Stimulated activated CD4-positive, alpha-beta T cell treated with anti-CD3 and anti-CD28 coated beads, Interleukin-2, amount 100 ng/mL, for 48 hours (primary cell): ENCODE data around the gene SLBP.
A peak's percentile ranks its signal among the peaks of the same experiment; 100 is the strongest.

Experiments
- DNase-seq, 2 donors: peaks; one replicate each; pipeline ENCODE4 v3.0.0-alpha.2; 2020

Gene SLBP

DNA sequence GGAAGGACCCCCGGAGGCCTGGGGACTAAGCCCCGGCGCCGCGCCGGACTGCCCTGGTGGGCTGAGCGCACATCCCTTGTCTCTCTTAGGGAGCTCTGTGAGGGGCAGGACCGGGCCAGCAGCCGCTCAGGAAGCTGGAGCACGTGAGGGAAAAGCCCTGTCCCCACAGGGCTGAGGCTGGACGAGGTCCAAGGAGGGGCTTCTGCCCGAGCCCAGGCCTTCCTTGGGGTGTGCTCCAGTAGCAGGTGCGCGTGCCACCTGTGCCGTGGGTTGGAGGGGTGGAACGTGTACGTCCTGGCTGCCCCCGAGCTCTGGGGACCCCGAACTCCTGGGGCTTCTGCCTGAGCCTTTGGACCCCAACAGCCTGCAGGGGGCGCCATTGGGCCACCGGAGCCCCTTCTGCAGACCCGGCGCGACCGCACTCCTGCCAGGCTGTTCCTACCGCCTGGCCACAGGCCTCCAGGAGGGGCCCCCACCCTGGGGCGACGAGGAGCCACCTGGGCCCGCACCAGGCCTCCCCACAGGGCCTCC, 36.4 kb upstream of the SLBP start:
- DNase-seq, result peak; percentile 86 to 91

DNA sequence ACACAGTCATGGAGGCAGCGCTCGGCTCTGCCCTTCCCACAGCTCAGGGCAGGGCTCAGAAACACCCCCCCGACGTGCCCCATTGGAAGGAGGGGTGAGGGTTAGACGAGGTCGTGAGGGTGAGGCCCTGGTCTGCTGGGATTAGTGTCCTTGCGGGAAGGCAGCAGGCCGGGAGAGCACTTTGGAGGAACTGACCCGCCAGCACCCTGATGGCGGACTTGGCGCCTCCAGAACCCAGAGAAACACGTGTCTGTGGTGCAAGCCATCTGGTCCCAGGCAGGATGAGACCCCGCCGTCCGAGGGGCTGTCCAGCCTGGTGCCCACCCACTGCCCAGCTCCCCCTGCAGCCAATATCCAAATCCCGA, 35.5 kb upstream of the SLBP start:
- DNase-seq, result no peak

DNA sequence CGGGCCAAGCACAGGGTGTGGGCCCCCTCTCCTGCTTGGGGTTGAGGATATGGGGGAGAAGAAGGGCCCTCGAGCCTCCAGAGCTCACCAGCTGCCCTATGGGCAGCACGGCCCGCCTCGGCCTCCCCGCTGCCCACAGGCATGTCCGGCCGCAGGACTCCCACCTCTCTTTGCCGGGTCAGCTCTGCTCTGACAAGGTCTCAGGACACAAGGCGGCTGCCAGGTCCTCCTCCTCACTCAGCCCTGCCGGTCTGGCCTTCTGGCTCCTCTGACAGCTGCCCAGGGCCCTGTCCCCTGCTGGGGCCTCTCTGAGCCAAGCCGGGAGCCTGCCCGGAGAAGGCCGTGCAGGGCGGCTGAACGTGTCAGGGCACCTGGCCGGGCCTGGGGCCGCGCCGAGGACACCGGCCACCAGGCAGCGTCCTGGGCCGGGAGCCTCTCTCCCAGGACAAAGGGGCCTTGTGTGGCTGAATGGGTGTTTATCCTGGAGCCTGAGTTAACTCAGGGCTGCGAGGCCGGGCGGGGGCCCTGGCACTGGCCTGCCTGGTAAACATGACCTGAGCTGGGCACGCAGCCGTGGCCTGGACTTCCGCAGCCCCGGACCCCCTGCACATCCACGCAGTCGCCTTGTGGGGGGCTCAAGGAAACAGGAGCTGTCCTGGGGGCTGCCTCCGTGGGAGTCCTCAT, 34.9 kb upstream of the SLBP start:
- no peak for DNase-seq

DNA sequence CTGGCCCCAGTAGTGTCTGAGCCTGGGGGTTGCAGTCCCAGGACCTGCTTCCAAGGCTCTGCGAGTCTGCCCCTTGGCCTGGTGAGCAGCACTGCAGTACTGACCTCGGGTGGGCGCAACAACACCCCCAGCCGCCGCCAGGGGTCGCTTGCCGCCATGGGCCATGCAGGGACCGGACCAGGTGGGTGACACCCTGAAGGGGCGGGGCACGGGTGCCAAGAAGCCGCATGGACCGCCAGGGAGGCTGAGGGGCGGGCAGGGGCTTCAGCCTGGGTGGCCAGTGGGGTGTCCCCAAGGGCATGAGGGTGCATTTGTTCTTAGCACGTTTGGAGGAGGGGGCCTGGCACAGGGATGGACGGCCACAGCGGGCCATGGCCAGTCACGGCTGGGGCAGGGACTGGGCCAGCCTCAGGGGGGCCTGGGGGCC, 34.2 kb upstream of the SLBP start:
- DNase-seq, result peak; percentile 83 to 84

DNA sequence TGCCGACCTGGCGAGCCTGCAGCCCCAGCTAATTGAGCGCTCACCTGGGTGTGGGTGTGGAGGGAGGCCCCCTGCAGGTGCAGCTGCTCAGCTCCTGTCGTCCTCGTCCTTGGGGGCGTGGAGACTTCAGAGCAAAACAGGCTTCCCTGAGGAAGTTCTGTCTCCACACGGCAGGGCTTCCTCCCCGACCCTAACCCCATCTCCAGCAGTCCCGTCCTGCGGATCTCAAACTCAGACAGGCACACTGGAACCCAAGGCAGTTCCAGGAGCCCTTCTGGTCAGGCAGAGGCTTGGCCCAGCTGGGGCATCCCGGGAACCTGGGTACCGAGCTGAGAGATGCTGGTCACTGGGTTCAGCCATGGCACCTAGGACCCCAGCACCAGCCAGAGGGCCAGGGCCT, 33.6 kb upstream of the SLBP start:
- DNase-seq, result no peak

DNA sequence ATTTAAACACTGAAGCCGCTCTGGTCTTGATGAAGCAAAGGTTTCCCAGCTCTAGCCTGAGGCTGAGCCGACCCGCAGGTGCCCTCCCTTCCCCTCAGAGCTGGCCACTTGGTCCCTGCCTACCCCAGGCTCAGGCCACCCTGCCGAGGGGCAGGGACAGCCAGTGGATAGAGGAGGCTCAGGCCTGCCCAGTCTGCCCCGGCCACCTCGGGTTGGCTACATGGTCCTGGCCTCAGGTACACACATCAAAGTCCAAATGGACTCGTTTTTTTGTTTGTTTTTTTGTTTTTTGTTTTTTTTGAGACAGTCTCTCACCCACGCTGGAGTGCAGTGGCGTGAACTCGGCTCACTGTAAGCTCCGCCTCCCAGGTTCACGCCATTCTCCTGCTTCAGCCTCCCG, 33.0 kb upstream of the SLBP start:
- DNase-seq, result no peak

DNA sequence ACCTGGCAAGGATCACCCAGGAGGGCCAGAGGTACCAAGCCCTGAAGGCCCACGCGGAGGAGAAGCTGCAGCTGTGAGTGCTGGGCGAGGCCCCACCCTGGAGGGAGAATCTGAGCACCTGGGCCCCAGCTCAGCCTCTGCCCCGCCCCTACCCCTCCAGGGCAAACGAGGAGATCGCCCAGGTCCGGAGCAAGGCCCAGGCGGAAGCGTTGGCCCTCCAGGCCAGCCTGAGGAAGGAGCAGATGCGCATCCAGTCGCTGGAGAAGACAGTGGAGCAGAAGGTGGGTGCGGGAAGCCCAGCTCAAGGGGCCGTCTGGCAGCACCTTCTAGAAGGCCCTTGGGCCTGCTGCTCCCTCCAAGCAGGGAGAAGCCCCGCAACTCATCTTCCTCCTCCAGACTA, 32.4 kb upstream of the SLBP start:
- DNase-seq, result no peak

DNA sequence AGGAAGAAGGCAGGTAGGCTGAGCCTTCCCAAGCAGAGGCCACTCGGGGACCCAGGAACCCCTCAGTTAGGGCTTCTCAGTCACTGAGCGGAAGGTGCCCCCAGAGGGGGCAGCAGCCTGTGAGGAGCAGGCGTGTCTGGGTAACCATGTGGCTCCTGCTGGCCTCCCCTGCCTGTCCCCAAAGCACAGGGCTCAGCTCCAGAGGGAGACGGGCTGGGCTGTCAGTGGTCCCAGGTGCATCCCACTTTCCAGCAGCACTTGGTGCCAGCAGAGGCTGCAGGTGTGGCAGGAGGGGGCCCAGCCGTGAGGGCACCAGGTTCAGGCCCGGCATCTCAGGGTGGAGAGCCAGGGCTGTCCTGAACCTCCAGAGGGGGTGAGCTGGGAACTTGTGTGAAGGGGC, 31.9 kb upstream of the SLBP start:
- no peak for DNase-seq

DNA sequence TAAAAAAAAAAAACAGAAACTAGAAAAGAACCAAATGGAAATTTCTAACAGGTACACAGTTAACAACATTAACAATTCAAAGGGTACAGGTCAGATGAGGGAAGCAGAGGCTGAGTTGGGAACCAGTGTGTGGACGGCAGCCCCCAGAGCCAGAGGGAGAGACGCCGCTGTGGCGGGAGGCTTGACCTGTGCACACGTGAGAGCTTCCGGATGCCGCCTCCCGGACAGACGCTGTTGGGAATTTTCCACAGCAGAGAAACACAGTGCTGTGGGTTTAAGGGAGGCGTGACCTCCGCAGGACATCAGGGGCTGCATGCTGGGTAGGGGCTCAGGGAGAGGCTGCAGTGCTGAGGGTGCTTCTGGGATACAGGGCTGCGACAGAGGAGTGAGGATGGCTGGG, 31.4 kb upstream of the SLBP start:
- no peak for DNase-seq

DNA sequence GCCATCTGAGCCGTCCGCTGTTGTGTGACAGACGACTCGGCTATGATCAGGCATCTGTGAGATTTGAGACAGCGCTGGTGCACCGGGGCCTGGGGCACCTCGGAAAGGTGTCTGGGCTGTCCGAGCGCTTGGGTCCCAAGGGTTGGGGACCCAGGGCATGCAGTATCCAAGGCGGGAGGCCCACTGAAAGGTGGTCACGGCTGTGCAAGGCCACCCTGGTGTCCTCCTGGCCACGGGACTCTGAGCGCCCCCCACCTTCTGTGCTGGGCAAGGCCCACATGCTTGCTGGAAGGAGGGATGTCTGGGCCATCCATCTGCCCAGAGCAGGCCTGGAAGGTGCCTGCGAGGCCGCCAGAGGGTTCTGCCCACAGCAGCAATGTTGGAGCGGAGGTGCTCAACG, 29.1 kb upstream of the SLBP start:
- no peak for DNase-seq

DNA sequence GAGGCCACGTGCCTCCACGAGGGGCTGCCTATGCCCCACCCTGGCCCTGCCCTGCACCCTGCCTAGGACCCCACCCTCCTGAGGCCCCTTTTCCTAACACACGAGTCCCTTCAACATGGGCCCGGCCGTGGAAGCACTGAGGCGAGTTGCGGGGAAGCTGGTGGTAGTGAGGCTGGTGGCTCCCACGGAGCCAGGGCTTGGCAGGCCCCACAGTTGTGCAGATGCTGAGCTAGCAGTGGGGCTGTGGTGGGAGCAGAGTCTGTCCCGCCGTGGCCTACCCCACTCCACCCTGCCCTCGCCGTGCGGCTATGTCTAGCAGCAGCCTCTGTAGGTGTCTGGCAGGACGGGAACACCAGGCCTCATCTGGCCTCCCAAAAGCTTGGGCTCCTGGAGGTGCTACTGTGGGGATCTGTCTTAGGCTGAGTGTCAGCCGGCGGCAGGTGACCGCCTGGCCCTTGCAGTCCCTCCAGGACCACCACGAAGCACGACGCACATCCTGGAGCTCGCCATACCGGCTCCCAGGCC, 28.0 kb upstream of the SLBP start:
- no peak for DNase-seq

DNA sequence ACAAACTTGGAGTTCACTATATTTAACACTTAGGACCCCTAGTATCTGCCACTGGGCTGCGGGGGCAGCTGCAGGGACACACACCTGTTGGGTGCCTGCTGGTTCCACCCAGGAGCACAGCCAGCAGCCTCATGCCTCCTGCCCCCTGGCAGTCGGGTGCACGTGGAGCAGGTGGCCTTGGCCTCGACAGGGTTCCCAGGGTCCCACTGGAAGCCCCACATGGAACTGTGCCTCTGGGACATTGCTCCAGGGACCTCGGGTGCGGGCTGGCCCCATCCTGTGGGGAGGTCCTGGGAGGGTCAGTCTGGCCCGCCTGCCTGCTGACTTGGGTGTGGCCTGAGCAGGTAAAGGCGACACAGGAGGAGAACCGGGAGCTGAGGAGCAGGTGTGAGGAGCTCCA, 27.2 kb upstream of the SLBP start:
- DNase-seq, result no peak

DNA sequence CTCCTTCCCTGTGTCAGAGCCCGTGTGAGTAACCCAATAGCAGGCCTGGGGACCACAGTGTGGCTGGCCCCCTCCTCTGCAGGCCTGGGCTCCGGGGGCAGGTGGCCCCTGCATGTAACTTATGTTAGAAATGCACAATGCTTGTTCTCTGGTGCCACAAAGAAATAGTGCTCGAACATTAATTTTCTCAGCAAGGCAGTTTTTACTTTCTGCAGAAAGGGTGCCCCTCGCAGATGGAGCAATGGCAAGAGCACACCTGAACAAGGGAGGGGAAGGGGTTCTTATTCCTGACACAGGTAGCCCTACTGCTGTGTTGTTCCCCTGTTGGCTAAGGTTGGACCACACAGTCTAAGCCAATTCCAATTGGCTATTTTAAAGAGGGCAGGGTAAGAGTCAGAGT, 26.3 kb upstream of the SLBP start:
- no peak for DNase-seq

DNA sequence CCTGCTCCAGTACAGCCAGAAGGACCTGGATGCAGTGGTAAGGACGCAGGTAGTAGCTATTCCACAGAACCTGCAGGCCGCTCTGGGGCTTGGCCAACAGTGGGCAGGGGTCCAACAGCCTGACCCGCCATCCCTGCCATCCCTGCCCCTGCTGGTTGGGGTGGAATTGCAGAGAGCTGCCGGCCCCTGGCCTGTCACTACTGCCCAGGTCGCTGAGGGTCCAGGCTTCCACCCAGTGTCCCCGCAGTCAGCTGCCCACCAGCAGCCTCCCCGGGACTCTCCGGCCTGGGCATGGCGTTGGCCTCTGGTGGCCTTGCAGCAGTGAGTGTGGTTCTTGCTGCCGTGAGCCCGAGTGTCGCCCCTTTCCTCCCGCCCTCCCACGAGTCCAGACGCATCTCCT, 25.5 kb upstream of the SLBP start:
- DNase-seq, result no peak

DNA sequence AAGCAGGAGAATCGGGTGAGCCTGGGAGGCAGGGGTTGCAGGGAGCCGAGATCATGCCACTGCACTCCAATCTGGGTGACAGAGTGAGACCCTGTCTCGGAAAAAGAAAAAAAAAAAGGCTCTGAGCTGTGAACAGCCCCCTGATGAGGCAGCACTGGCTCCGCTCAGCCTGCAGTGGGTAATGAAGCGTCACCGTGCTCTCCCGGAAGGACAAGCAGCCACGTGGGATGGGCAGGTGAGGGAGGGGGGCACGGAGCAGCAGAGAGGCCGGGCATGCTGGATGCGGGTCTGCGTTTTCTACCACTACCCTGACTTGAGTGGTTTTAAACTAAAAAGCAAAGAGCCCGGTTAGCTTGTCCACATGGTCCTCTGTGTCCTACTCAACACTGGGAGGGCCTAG, 24.7 kb upstream of the SLBP start:
- no peak for DNase-seq

DNA sequence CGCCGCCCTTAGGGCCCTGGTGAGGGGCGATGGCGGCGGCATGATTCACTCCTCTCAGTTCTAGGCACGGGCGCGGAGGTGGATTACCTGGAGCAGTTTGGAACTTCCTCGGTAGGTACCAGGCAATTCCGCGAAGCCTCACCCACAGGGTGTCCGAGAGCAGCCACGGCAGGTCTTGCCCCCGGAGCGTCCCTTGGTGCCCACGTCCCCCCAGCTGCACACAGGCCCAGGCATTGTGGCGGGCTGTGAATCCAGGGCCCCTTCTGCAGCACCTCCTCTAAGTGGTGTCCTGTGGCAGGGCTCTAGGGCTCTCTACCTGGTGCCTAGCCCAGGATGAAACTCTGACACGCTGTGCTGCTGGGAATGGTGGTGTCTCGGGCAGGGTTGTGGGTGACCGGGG, 23.1 kb upstream of the SLBP start:
- DNase-seq, result no peak

DNA sequence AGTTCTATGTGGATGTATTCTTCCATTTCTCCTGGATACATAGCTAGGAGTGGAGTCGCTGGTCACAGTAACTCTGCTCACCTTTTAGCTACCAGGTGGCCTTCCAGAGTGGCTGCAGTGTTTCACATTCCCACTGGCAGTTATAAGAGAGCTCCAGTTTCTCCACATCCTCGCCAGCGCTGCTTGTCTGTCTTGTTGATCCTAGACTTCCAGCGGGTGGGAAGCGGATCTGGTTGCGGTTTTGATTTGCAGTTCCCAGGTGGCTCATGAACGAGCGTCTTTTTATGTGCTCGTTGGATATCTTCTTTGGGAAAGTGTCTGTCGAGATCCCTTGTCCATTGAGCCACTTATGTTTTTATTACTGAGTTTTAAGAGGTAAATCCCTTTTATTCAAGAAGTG, 20.8 kb upstream of the SLBP start:
- DNase-seq, result no peak

DNA sequence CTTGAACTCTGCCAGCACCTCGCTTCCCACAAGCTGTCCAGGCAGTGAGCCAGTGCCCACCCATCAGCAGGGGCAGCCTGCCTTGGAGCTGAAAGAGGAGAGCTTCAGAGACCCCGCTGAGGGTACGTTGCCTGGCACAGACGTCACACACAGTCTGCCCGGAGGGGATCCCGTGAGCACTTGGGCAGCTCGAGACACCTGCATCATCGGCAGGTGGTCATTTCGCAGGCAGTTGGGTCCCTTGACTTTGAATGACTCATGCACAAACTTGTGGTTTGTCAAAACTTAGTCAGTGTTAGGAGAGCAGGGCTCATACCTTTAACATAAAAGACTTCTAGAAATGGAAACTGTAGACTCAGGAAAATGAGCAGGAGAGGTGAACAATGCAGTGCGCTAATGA, 19.1 kb upstream of the SLBP start:
- no peak for DNase-seq

DNA sequence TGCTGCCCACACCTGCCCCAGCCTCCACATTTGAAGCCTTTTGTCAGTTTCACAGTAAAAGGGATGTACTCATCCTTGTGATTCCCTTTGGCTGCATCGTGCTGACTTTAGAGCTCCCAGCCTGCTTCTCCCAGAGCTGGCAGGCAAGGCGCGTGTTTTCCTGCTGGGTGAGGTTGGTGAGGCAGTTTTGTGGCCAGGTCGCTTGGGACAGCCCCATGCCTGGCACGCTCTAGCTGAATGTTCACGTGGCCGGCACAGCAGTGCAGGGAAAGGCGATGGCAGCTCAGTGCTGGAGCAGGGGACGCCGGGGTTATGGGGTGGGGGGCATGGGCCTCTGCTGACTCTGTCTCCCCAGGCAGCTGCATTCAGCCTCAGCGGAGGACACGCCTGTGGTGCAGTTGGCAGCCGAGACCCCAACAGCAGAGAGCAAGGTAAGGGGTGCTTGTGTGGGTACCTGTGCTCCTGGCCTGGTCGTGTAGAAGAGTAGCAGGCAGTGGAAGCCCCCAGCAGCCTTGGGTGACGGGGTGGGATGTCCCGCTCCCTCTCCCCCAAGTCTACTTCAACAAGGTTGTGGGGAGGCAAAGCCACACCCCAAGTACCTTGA, 18.5 kb upstream of the SLBP start:
- DNase-seq, result no peak

DNA sequence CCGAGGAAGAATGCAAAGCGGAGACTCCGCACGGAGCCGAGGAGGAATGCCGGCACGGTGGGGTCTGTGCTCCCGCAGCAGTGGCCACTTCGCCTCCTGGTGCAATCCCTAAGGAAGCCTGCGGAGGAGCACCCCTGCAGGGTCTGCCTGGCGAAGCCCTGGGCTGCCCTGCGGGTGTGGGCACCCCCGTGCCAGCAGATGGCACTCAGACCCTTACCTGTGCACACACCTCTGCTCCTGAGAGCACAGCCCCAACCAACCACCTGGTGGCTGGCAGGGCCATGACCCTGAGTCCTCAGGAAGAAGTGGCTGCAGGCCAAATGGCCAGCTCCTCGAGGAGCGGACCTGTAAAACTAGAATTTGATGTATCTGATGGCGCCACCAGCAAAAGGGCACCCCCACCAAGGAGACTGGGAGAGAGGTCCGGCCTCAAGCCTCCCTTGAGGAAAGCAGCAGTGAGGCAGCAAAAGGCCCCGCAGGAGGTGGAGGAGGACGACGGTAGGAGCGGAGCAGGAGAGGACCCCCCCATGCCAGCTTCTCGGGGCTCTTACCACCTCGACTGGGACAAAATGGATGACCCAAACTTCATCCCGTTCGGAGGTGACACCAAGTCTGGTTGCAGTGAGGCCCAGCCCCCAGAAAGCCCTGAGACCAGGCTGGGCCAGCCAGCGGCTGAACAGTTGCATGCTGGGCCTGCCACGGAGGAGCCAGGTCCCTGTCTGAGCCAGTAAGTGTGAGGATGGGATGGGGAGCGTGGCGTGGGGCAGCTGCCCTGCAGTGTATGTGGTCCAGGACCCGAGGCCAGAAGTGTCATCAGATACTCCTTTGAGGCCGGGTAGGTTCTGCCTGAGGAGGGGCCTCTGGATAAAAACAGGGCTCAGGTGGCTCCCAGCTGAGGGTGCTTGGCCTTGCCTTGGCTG, 16.2 kb upstream of the SLBP start:
- DNase-seq, result no peak

DNA sequence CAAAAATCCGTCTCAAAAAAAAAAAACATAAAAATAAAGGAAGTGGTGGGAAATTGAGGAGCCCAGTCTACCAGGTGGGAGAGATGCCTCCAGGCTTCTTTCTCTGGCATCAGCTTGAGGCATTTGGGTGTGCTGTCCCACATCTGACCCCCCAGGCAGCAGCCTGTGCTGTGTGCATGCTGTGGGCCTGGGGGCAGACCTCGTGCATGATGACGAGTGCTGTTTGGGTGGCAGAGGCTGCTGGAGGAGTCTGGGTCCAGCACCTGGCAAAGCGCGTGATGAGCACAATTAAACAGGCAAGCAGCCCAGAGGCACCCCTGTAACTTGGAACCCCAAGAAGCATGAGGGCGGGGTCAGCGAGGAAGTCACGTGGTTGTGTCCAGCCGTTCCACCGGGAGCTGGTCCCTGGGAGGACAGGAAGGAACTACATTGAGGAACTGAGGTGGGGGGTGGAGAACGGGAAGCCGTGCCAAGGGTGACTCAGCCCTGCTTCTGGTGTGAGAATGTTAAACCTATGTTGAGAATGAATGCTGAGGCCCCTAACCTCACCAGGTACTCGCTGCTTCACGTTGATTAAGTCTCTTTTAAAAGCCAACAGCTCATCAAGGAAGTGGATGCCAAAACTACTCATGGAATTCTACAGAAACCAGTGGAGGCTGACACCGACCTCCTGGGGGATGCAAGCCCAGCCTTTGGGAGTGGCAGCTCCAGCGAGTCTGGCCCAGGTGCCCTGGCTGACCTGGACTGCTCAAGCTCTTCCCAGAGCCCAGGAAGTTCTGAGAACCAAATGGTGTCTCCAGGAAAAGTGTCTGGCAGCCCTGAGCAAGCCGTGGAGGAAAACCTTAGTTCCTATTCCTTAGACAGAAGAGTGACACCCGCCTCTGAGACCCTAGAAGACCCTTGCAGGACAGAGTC, 15.3 kb upstream of the SLBP start:
- no peak for DNase-seq

DNA sequence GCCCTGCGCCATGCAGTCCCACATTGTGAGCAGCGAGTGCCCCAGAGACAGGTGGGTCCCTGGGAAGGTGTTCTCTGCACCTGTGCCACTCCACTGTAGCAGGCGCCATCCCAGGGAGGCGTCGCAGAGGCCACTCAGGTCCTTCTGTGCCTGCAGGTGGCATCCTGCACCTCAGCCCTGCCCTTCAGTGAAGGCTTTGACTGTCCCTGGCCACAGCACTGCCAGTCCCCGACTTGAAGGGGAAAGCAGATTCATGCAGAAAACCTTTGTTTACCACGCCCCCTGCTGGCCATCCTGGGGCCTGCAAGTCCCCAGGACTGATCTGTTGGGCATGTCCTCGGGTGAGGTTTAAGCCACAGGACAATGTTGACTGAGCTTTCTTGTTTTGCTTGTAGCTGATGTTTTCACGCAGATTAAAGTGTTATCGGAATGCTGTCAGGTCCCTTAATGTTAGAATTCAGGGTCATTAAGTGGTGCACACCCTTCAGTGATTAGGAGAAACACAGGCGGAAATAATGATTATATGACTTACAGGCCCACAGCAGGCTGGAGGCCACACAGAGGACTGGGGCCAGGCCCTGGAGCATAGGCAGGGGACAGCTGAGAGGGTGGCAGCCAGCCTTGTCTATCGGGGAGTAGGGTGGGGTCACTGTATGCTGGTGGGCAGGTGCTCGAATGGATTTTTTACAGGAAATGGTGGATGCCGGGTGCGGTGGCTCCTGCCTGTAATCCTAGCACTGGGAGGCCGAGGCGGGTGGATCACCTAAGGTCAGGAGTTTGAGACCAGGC, 14.2 kb upstream of the SLBP start:
- DNase-seq, result peak; percentile 90 to 95
